ENCODE measurements around the gene ODF2. TPM values are rescaled to one million over a fixed set of nuclear protein-coding genes. Genes with fewer than 3 reads are reported as not detected.

The ODF2 gene
- total RNA-seq, 1 donor from 2014 or later, result 40.5 TPM

GRCh38 chr9:128481561-128481960 is 25.8 kb downstream of the ODF2 start:
- Mint-ChIP-seq H3K27me3 (ENCODE audit: unreplicated experiment) (no peaks in the 10 kb centered on the region), H3K36me3 (ENCODE audit: unreplicated experiment) (peaks cover 38% of the 10 kb centered on the region), H3K9me3 (ENCODE audit: unreplicated experiment) (no peaks in the 10 kb centered on the region), H3K27ac (ENCODE audit: unreplicated experiment) (no peak overlapping the region), H3K4me1 (ENCODE audit: unreplicated experiment) (no peaks in the 10 kb centered on the region), H3K4me3 (ENCODE audit: unreplicated experiment) (no peak overlapping the region)
- no peak for DNase-seq (ENCODE audit: extremely low spot score, unreplicated experiment)
- no peak for TF ChIP-seq CTCF (IDR thresholded peaks at IDR 0.05)

- no peaks in the 10 kb centered on the region for H3K4me1 Mint-ChIP-seq (ENCODE audit: unreplicated experiment)
- H3K9me3 Mint-ChIP-seq (ENCODE audit: unreplicated experiment), result no peaks in the 10 kb centered on the region
- H3K36me3 Mint-ChIP-seq (ENCODE audit: unreplicated experiment), result peaks cover 44% of the 10 kb centered on the region
- H3K27ac Mint-ChIP-seq (ENCODE audit: unreplicated experiment), result no peak overlapping the region
- H3K27me3 Mint-ChIP-seq (ENCODE audit: unreplicated experiment), result no peaks in the 10 kb centered on the region
- no peak for TF ChIP-seq CTCF (IDR thresholded peaks at IDR 0.05)
- no peak overlapping the region for H3K4me3 Mint-ChIP-seq (ENCODE audit: unreplicated experiment)
- no peak for DNase-seq (ENCODE audit: extremely low spot score, unreplicated experiment)
Measured at GRCh38 chr9:128482186-128482585, 26.4 kb downstream of the ODF2 start.

- H3K4me1 Mint-ChIP-seq (ENCODE audit: unreplicated experiment), result no peaks in the 10 kb centered on the region
- no peak overlapping the region for H3K4me3 Mint-ChIP-seq (ENCODE audit: unreplicated experiment)
- no peak for DNase-seq (ENCODE audit: extremely low spot score, unreplicated experiment)
- no peak overlapping the region for H3K27ac Mint-ChIP-seq (ENCODE audit: unreplicated experiment)
- H3K9me3 Mint-ChIP-seq (ENCODE audit: unreplicated experiment), result no peaks in the 10 kb centered on the region
- peaks cover 51% of the 10 kb centered on the region for H3K36me3 Mint-ChIP-seq (ENCODE audit: unreplicated experiment)
- H3K27me3 Mint-ChIP-seq (ENCODE audit: unreplicated experiment), result no peaks in the 10 kb centered on the region
- no peak for TF ChIP-seq CTCF (IDR thresholded peaks at IDR 0.05)
Measured at GRCh38 chr9:128484686-128485413, 29.0 kb downstream of the ODF2 start.

- no peak overlapping the region for H3K27ac Mint-ChIP-seq (ENCODE audit: unreplicated experiment)
- peaks cover 51% of the 10 kb centered on the region for H3K36me3 Mint-ChIP-seq (ENCODE audit: unreplicated experiment)
- no peaks in the 10 kb centered on the region for H3K9me3 Mint-ChIP-seq (ENCODE audit: unreplicated experiment)
- H3K4me1 Mint-ChIP-seq (ENCODE audit: unreplicated experiment), result no peaks in the 10 kb centered on the region
- no peaks in the 10 kb centered on the region for H3K27me3 Mint-ChIP-seq (ENCODE audit: unreplicated experiment)
- H3K4me3 Mint-ChIP-seq (ENCODE audit: unreplicated experiment), result no peak overlapping the region
- no peak for DNase-seq (ENCODE audit: extremely low spot score, unreplicated experiment)
- TF ChIP-seq CTCF (IDR thresholded peaks at IDR 0.05), result no peak
Measured at GRCh38 chr9:128485414-128485855, 29.6 kb downstream of the ODF2 start.

GRCh38 chr9:128486201-128486600 is 30.4 kb downstream of the ODF2 start:
- Mint-ChIP-seq H3K36me3 (ENCODE audit: unreplicated experiment) (peaks cover 54% of the 10 kb centered on the region), H3K27me3 (ENCODE audit: unreplicated experiment) (no peaks in the 10 kb centered on the region), H3K4me1 (ENCODE audit: unreplicated experiment) (no peaks in the 10 kb centered on the region), H3K9me3 (ENCODE audit: unreplicated experiment) (no peaks in the 10 kb centered on the region), H3K27ac (ENCODE audit: unreplicated experiment) (no peak overlapping the region), H3K4me3 (ENCODE audit: unreplicated experiment) (no peak overlapping the region)
- TF ChIP-seq CTCF (IDR thresholded peaks at IDR 0.05), result no peak
- DNase-seq (ENCODE audit: extremely low spot score, unreplicated experiment), result no peak
